NCI-H128 (cell line): ENCODE results near the gene LRP1B.

Source experiments
- DNase-seq: peaks from one replicate; lab custom pipeline; 2025; ENCODE audit not compliant: unreplicated experiment; lab: John Stamatoyannopoulos, UW

LRP1B gene

DNA sequence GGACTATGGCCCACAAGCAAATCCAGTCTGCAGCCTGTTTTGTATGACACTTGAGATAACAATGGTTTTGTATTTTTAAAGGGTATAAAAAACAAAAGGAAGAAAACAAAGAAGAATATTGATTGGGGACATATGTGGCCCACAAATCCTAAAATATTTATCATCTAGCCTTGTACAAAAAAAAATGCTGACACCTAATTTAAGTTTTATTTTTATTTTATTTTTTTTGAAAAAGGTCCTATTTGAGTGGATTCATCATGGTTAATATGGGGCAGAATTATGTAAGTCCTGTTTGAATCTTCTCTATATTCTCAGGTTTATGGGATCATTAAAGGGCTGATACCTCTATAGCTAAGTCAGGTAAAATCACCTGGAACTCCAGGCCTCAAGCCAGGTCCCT lies 525.7 kb downstream of the LRP1B start:
- DNase-seq: no peak

- DNase-seq: no peak
Observed at GRCh38 chr2:141601511-141602152, 529.2 kb downstream of the LRP1B start.

GRCh38 chr2:141599721-141600120 lies 531.1 kb downstream of the LRP1B start:
- no peak for DNase-seq

DNA sequence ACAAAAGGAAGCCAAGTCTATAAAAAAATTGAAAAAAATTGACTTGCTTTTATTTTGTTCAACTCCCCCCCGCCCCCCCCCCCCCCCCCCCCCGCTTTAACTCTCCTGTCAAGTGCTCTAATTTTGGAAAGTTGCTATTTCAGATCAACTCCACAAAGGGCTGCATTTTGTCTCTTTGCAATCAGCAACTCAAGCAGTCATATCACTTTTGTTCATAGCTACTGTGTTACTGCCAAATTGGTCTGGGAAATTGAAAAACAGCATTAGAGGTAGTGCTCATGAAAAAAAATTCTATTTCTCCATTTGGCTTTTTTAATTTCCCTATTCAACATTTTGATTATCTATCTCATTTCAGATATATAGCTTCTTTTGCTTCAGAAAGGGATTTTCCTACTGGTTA lies 531.8 kb downstream of the LRP1B start:
- DNase-seq: no peak

GRCh38 chr2:141595316-141595920 lies 535.4 kb downstream of the LRP1B start:
- no peak for DNase-seq

GRCh38 chr2:141591787-141592186 lies 539.0 kb downstream of the LRP1B start:
- no peak for DNase-seq

DNA sequence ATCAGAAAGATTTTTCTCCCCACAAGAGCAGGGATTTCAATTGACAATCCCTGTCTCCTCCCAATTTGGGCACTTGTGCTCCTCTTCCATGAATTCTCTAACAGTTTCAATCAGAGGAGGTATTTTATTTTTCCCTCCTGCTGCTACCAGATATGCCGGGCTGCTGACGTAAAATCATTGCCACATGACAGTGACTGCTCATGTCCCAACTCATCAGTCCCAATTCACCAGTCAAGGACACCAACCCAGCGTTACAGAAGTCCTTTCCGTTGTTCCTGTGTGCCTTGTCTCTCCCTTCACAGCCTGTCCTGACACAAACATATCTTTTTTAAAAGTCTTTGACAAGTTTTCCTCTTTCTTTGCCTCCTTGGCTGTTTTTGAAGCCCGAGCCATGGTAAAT lies 540.2 kb downstream of the LRP1B start:
- no peak for DNase-seq

DNA sequence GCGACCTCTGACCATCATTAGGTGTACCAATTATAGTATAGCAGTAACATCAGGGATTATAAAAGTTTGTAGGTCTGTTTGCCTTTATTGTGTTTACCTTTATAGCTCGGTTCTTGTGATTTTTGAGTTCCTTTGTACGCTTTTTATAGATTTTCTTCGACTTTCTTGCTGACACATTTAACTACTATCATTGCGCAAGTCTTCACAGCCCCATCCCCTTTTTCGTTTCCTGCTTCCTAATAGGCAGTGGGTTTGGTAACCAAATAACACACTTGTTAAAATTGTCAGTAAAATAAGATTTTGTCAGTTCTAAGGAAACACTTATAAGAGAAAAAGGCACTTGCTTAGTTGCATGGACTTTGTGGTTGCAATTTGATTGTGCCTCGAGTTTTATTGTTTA lies 541.5 kb downstream of the LRP1B start:
- DNase-seq: no peak

GRCh38 chr2:141586985-141587384 lies 543.8 kb downstream of the LRP1B start:
- DNase-seq: no peak

DNA sequence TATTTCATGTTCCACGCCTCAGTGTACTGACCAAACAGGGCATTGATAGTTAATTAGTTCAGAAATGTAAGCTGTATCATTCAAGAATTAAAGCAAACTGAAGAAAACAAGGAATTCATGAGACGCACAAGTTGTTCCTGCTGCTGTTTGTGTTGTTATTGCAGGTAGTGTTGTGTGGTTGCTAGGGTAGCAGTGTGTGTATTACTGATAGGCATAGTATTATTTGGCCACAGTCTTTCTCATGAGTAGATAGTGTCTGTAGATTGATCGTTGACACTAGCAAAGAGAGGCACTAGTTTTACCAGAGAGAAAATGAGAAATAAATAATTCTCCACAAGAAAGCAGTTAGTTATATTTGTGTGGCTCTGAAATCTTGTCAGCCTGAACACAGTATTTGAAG lies 548.6 kb downstream of the LRP1B start:
- DNase-seq: no peak

DNA sequence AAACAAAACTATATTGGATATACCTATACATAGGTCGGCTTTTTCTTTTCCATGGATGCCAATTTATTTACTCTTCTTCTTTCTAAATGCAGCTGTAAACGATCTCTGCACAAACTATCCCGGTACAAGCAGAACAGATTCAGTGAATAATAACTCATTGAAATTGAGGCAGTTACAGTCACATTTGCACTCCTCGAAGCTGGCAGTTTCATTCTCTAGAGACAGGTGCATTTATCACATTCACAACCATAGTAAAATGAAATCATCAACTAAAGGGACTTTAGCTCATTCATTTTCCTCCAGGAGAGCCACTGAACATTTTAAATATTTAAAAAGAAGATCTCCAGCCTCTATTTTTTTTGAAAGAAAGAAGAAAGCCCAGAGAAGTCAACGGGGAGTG lies 551.7 kb downstream of the LRP1B start:
- DNase-seq: no peak

DNA sequence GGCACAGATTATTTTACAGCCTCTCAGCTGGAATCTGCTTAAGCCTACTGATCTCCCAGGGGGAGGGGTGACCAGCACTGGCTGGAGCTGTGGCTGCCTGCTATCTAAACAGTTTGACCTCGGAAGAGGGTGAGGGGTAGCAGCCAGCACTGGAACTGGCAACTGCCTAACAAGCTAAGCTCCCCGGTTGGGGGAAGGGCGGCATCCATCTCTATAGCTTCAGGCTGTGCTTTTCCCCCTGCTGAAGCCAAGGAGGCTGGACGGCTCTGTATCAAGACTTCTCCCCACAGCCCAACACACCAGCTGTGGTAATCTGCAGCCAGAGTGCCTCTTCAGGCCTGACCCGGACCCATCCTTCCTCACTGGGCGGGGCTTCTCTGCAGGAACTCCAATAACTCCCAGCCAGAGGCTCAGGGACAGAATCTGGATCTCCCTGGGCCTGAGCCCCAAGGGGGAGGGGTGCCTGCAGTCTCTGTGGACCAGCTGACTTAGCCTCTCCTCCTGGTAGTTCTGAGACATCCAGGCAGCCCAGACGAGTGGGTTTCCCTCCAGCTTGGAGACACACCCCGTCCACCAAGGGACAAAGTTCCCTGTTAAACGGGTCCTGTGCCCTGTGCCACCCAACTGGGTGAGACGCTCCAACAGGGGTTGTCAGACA lies 560.2 kb downstream of the LRP1B start:
- DNase-seq: no peak

DNA sequence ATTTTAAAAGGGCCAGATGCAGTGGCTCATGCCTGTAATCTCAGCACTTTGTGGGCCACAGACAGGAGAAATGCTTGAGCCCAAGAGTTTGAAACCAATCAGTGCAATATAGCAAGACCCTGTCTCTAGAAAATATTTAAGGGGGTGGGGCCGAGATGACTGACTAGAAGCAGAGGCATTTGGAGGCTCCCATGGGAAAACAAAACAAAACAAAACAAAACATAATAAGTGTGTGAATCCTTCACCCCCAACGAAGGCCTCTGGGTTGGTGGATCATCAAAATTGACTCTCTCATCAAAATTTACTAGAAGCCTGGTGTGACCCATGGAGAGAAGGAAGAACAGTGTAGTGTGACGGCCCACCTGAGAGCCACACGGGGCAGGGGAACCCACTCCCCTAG lies 560.9 kb downstream of the LRP1B start:
- DNase-seq: no peak

DNA sequence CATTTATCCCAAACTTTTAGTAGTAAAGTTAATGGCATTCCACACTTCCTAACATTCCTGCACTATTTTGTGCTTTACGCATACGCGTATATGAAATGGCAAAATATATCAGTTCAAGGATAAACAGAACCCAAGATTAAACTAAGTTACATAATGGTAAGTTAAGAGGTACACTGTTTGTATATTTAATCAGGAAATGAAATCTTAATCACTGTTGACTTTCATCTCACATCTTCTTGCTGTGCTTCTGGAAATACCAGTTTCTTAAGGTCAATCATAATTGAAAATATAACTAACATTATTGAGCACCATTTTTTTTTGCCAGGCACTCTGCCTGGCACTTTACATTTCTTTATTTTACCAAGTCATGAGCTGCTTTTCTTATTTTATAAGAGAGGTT lies 565.2 kb downstream of the LRP1B start:
- DNase-seq: no peak

- no peak for DNase-seq
Observed at GRCh38 chr2:141560723-141561122, 570.1 kb downstream of the LRP1B start.

DNA sequence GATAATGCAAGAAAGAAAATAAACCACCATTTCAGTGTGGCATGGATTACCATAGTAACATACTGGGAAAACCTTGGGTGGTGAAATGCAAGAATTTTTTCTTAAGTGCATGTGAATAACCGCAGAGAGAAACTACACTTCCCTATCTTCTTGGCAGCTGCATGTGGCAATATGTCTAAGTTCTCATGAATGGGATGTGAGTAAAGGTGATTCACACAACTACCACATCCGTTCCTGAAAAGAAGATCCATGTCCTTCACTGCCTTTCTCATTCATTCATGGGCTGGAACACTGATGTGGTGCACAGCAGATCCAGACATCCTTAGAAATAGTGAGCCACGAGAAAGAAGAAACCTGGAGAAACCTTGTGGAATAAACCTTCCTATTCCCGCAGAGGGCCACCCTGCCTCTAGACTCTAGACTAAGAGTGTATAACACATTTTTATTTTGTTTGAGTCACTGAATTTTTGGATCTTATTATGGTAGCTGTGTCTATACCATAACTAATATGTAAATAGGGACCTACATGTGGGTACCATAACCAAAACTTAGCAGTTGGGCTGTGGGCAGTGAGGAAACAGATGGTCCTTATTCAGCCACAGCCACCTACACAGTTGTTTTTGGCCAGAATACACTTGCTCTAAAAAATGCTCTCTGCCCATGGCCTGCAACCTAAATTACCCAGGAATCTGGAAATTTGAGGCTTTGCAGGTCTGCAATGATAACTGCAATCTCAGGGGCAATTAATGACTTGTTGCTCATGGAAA lies 573.3 kb downstream of the LRP1B start:
- DNase-seq: no peak

DNA sequence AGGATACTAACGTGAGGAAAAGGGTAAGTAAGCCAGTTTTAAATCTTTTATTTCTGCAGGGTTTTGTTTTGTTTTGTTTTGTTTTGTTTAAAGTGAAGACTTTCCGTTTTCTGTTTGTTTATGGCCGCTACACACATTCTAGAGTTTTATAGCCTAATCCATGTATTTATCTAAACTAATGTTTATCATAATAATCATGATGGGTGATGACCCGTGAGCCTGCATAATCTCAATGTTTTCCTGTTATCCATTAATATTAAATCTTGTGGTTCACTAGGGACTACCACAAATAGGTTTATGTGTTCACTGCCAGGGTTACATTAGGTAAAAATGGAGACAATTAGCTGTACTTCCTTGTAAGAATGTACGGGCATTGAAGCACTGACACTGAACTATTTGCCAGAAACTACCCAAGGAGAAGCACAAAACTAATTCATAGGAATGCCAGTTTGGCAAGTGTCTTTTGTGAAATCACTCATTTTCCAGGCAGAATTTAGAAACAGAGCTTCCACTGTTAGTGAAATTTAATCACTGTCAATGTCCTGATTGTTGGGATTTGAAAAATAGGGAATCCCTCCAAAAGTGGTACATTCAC lies 574.8 kb downstream of the LRP1B start:
- no peak for DNase-seq

- no peak for DNase-seq
Observed at GRCh38 chr2:141554810-141555209, 576.0 kb downstream of the LRP1B start.

DNA sequence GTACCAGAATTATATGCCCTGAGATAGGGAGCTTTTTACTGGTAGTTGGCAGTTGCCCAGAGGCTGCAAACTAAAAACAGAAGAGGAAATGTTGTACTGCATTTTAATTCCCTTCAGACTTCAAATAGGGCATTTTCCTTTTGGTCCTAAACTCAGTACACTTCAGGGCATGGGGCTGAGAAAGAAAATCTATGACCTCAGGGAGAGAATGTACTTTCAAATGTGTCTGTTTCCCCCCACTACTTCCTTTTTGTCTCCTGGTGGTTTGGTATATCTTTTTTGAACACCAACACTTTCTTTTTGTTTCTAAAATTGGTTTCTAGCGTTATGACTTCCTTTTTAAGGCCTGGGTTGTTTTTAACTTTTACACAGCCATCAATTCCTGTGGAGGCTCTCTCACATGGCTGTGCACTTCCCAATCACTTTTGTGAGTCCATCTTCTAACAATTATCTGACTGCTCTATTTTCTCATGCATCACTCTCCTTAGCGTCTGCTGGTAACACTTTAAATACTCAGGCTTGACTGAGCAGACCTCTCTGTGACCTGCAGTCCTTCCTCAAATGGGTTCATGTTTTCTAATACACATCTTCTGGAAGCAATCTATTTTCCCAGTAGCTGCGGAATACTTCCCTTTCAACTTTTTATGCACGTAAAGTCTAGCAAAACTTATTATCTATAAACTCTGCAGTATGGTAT lies 596.0 kb downstream of the LRP1B start:
- DNase-seq: no peak

GRCh38 chr2:141529659-141530058 lies 601.2 kb downstream of the LRP1B start:
- no peak for DNase-seq

DNA sequence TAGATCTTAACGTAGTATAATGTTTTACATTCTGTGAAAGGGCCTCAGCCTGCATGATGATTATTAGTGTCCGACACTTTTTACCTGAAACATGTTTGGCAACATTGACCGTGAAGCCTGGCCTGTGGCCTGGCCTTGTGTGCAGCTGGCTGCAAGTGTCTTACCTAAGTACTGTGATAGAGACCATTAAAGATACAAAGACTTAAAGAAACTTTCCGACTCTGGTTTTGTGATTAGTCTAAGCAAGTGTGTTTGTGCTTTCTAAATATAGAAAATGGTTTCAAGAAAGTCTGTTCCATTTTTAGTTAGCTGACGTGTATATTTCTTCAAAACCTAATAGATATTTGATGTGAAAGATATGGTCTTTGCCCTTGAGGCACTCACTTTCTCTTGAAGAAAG lies 601.8 kb downstream of the LRP1B start:
- no peak for DNase-seq
